Endothelial cell (in vitro differentiated cells): Measurements from ENCODE around the gene L3MBTL3. TPM values are rescaled to one million over a fixed set of nuclear protein-coding genes. Genes with fewer than 3 reads are reported as not detected.

Source experiments
- DNase-seq: peaks from one replicate; pipeline ENCODE4 v3.0.0; 2021; ENCODE audit warnings: low spot score
- H3K27ac Mint-ChIP-seq: one replicate; pipeline ENCODE4 v1.8.0; 2021; ENCODE audit warnings: mixed read lengths, inconsistent platforms; ENCODE audit not compliant: unreplicated experiment
- H3K27me3 Mint-ChIP-seq: one replicate; pipeline ENCODE4 v1.8.0; 2021; ENCODE audit warnings: mild to moderate bottlenecking, moderate library complexity, mixed read lengths, inconsistent platforms; ENCODE audit not compliant: unreplicated experiment
- H3K36me3 Mint-ChIP-seq: one replicate; pipeline ENCODE4 v1.8.0; 2021; ENCODE audit warnings: mild to moderate bottlenecking, low read depth, mixed read lengths, inconsistent platforms; ENCODE audit not compliant: unreplicated experiment
- H3K4me1 Mint-ChIP-seq: one replicate; pipeline ENCODE4 v1.8.0; 2021; ENCODE audit warnings: mild to moderate bottlenecking, mixed read lengths, inconsistent platforms; ENCODE audit not compliant: unreplicated experiment
- H3K4me3 Mint-ChIP-seq: one replicate; pipeline ENCODE4 v1.8.0; 2021; ENCODE audit warnings: mild to moderate bottlenecking, mixed read lengths, inconsistent platforms; ENCODE audit not compliant: unreplicated experiment
- H3K9me3 Mint-ChIP-seq: one replicate; pipeline ENCODE4 v1.8.0; 2021; ENCODE audit warnings: mixed read lengths, inconsistent platforms; ENCODE audit not compliant: unreplicated experiment
- CTCF ChIP-seq: fragments of 200-600 bp; sonication (generic); IDR thresholded peaks from one replicate; pipeline ENCODE4 v1.5.0; 2021; ENCODE audit warnings: antibody characterized with exemption; ENCODE audit not compliant: unreplicated experiment
- total RNA-seq: library from RNA; stranded (reverse); fragmentation: NEBNext Ultra II Directional; extraction: Animal tissue kit (Norgen Biotek cat#: 25700); gene quantifications from one replicate; pipeline ENCODE4 v1.2.1, GENCODE V29; 2021; ENCODE audit not compliant: unreplicated experiment

Gene L3MBTL3
- total RNA-seq, 1 donor from 2014 or later, result 47.9 TPM

- no peaks in the 10 kb centered on the region for H3K36me3 Mint-ChIP-seq
- H3K4me1 Mint-ChIP-seq, result no peaks in the 10 kb centered on the region
- no peak for TF ChIP-seq CTCF
- H3K4me3 Mint-ChIP-seq, result no peak overlapping the region
- no peak for DNase-seq
- no peaks in the 10 kb centered on the region for H3K27me3 Mint-ChIP-seq
- H3K9me3 Mint-ChIP-seq, result no peaks in the 10 kb centered on the region
- no peak overlapping the region for H3K27ac Mint-ChIP-seq
Measured at GRCh38 chr6:130118236-130118635, 99.9 kb downstream of the L3MBTL3 start.

GRCh38 chr6:130119211-130119610 lies 100.8 kb downstream of the L3MBTL3 start:
- H3K4me1 Mint-ChIP-seq, result no peaks in the 10 kb centered on the region
- H3K27me3 Mint-ChIP-seq, result no peaks in the 10 kb centered on the region
- DNase-seq, result no peak
- H3K4me3 Mint-ChIP-seq, result no peak overlapping the region
- H3K27ac Mint-ChIP-seq, result no peak overlapping the region
- TF ChIP-seq CTCF, result no peak
- H3K36me3 Mint-ChIP-seq, result no peaks in the 10 kb centered on the region
- H3K9me3 Mint-ChIP-seq, result no peaks in the 10 kb centered on the region

GRCh38 chr6:130120731-130121130 lies 102.3 kb downstream of the L3MBTL3 start:
- no peak overlapping the region for H3K27ac Mint-ChIP-seq
- no peak overlapping the region for H3K4me3 Mint-ChIP-seq
- H3K4me1 Mint-ChIP-seq, result no peaks in the 10 kb centered on the region
- H3K27me3 Mint-ChIP-seq, result no peaks in the 10 kb centered on the region
- no peak for DNase-seq
- H3K9me3 Mint-ChIP-seq, result no peaks in the 10 kb centered on the region
- no peak for TF ChIP-seq CTCF
- peaks cover 5% of the 10 kb centered on the region for H3K36me3 Mint-ChIP-seq

GRCh38 chr6:130122243-130122642 lies 103.9 kb downstream of the L3MBTL3 start:
- no peak for DNase-seq
- Mint-ChIP-seq H3K27ac (no peak overlapping the region), H3K36me3 (peaks cover 8% of the 10 kb centered on the region), H3K4me3 (no peak overlapping the region), H3K9me3 (no peaks in the 10 kb centered on the region), H3K27me3 (no peaks in the 10 kb centered on the region), H3K4me1 (peaks cover 7% of the 10 kb centered on the region)
- TF ChIP-seq CTCF, result no peak

DNA sequence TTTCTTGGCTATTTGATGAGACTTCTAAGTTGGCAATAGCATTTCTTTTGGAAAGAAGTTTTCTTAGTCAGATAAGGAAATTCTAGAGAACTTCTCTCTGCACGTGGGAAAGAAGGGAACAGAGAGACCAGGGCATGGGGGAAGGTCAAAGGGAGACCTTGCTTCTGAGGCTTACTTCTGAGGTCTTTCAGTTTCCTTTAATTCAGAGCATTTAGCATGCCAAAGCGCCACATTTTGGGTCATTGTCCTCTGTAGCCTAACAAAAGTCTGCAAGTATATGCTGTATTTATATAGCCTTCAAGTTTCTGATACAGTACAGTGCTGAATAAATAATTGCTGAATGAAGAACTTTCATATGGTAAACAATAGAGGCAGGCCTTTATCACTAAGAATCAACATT lies 108.8 kb downstream of the L3MBTL3 start:
- Mint-ChIP-seq H3K4me1 (peaks cover 12% of the 10 kb centered on the region), H3K9me3 (no peaks in the 10 kb centered on the region), H3K4me3 (no peak overlapping the region), H3K27ac (no peak overlapping the region), H3K27me3 (no peaks in the 10 kb centered on the region), H3K36me3 (peaks cover 12% of the 10 kb centered on the region)
- no peak for DNase-seq
- TF ChIP-seq CTCF, result no peak
